A549 (cell line): Measurements from ENCODE around the gene COG6. TPM values are rescaled to one million over a fixed set of nuclear protein-coding genes. Genes with fewer than 3 reads are reported as not detected.
A peak's percentile ranks its signal among the peaks of the same experiment; 100 is the strongest.

Experiments
- ATAC-seq, 2 experiments: fragments of 200-7000 bp in 1 of 2; fragments of >200 bp in 1 of 2; cut with Nextera tagmentation in 1 of 2; cut with Tn5 transposase in 1 of 2; 3 replicates each; pipeline versions ENCODE4 v1.8.0 to v1.9.1; 2018 to 2020; ENCODE audit warnings: mild to moderate bottlenecking in 1 of 2, moderate library complexity in 1 of 2
- CTCF ChIA-PET: fragments of 300-600 bp; sonication (Branson Sonifier 250); formaldehyde crosslinking; extraction: SDS; loops from one replicate; lab custom pipeline; 2021; ENCODE audit warnings: antibody characterized with exemption, inconsistent platforms; lab: Yijun Ruan, JAX
- POLR2A ChIA-PET: fragments of 350-600 bp; formaldehyde crosslinking; extraction: SDS; loops from one replicate; lab custom pipeline; 2021; ENCODE audit warnings: antibody characterized with exemption, inconsistent platforms; lab: Yijun Ruan, JAX
- DNase-seq, 2 experiments: peaks; one replicate each; pipeline versions ENCODE4 v3.0.0 to v3.0.0-alpha.2; 2011 to 2016; ENCODE audit warnings: low read depth in 1 of 2, low spot score in 1 of 2
- FAIRE-seq: peaks from 2 replicates; lab custom pipeline; 2011; peaks lifted over from hg19 to GRCh38; lab: Jason Lieb, UNC
- H3K27ac ChIP-seq, 2 experiments: fragments of >200 bp; sonication (Bioruptor Twin); formaldehyde crosslinking; 3 replicates each; pipeline ENCODE4 v1.5.1; 2016 to 2017
- H3K4me1 ChIP-seq: fragments of >200 bp; sonication (Bioruptor Twin); formaldehyde crosslinking; 3 replicates; pipeline ENCODE4 v1.6.1; 2016
- H3K4me2 ChIP-seq: fragments of >200 bp; sonication (Bioruptor Twin); formaldehyde crosslinking; 3 replicates; pipeline ENCODE4 v1.6.1; 2016
- H3K4me3 ChIP-seq: fragments of >200 bp; sonication (Bioruptor Twin); formaldehyde crosslinking; 3 replicates; pipeline ENCODE4 v1.5.1; 2016
- H3K9me3 ChIP-seq: fragments of >200 bp; sonication (Bioruptor Twin); formaldehyde crosslinking; 3 replicates; pipeline ENCODE4 v1.6.1; 2016
- CEBPB ChIP-seq, 2 experiments: fragments of >200 bp in 1 of 2; sonication (Bioruptor Twin) in 1 of 2; formaldehyde crosslinking in 1 of 2; IDR thresholded peaks; 2 replicates each; pipeline ENCODE4 v1.6.1; 2012 to 2016
- CTCF ChIP-seq: fragments of >200 bp; sonication (Bioruptor Twin); formaldehyde crosslinking; IDR thresholded peaks from 3 replicates; pipeline ENCODE4 v1.5.1; 2016
- E2F6 ChIP-seq: IDR thresholded peaks from 2 replicates; pipeline ENCODE4 v1.6.1; 2012; ENCODE audit warnings: low read depth, borderline replicate concordance
- EHF ChIP-seq: fragments of 250-450 bp; sonication (Bioruptor Pico); IDR thresholded peaks from 2 replicates; pipeline ENCODE4 v1.5.0; 2020; ENCODE audit warnings: mild to moderate bottlenecking
- EHMT2 ChIP-seq: fragments of 200-600 bp; sonication (generic); IDR thresholded peaks from 2 replicates; pipeline ENCODE4 v1.6.1; 2016; ENCODE audit warnings: antibody characterized with exemption, low read depth, mild to moderate bottlenecking, moderate library complexity
- ELK1 ChIP-seq: fragments of 150-350 bp; IDR thresholded peaks from 2 replicates; pipeline ENCODE4 v1.6.1; 2014; ENCODE audit warnings: low read depth, mild to moderate bottlenecking, low read length
- FOSB ChIP-seq: fragments of 250-450 bp; sonication (Bioruptor Pico); IDR thresholded peaks from 2 replicates; pipeline ENCODE4 v1.5.0; 2020; ENCODE audit warnings: mild to moderate bottlenecking, moderate library complexity
- GATA3 ChIP-seq: IDR thresholded peaks from 2 replicates; pipeline ENCODE4 v1.6.1; 2012; ENCODE audit warnings: borderline replicate concordance
- HMGXB4 ChIP-seq: fragments of 250-450 bp; sonication (Bioruptor Pico); IDR thresholded peaks from 2 replicates; pipeline ENCODE4 v1.5.0; 2021; ENCODE audit warnings: mild to moderate bottlenecking, moderate library complexity, borderline replicate concordance
- HOXA7 ChIP-seq: fragments of 250-450 bp; sonication (Bioruptor Pico); IDR thresholded peaks from 2 replicates; pipeline ENCODE4 v1.5.0; 2020; ENCODE audit warnings: mild to moderate bottlenecking, moderate library complexity
- JUNB ChIP-seq: fragments of >200 bp; sonication (Bioruptor Twin); formaldehyde crosslinking; IDR thresholded peaks from 2 replicates; pipeline ENCODE4 v1.6.1; 2016
- KDM1A ChIP-seq: fragments of 200-600 bp; sonication (generic); IDR thresholded peaks from 2 replicates; pipeline ENCODE4 v1.6.1; 2016; ENCODE audit warnings: low read depth, mild to moderate bottlenecking
- KDM5A ChIP-seq: fragments of 200-600 bp; sonication (generic); IDR thresholded peaks from 2 replicates; pipeline ENCODE4 v1.6.1; 2016; ENCODE audit warnings: antibody characterized with exemption, mild to moderate bottlenecking
- MAX ChIP-seq: IDR thresholded peaks from 2 replicates; pipeline ENCODE4 v1.6.1; 2012
- MYC ChIP-seq: IDR thresholded peaks from 2 replicates; pipeline ENCODE4 v1.6.1; 2012; ENCODE audit warnings: mild to moderate bottlenecking, inconsistent platforms, low read length, improper control_type of control experiment, borderline replicate concordance
- NPAS2 ChIP-seq: fragments of 250-450 bp; sonication (Bioruptor Pico); IDR thresholded peaks from 2 replicates; pipeline ENCODE4 v1.8.0; 2022; ENCODE audit warnings: mild to moderate bottlenecking, moderate library complexity, borderline replicate concordance
- PBX3 ChIP-seq: IDR thresholded peaks from 2 replicates; pipeline ENCODE4 v1.6.1; 2012
- PHF8 ChIP-seq: fragments of 200-600 bp; sonication (generic); IDR thresholded peaks from 2 replicates; pipeline ENCODE4 v1.6.1; 2016; ENCODE audit warnings: low read depth, mild to moderate bottlenecking, antibody characterized with exemption, moderate library complexity, borderline replicate concordance
- POLR2A ChIP-seq: IDR thresholded peaks from 2 replicates; pipeline ENCODE4 v1.6.1; 2012; ENCODE audit warnings: mild to moderate bottlenecking, low read length
- POLR2AphosphoS2 ChIP-seq: conservative IDR thresholded peaks from 2 replicates; pipeline ENCODE4 v1.6.1; 2012; ENCODE audit warnings: low read length, improper control_type of control experiment, inconsistent platforms
- RAD21 ChIP-seq, 2 experiments: fragments of >200 bp in 1 of 2; sonication (Bioruptor Twin) in 1 of 2; formaldehyde crosslinking in 1 of 2; IDR thresholded peaks in 1 of 2; conservative IDR thresholded peaks in 1 of 2; 2 replicates in 1 of 2; 3 replicates in 1 of 2; pipeline ENCODE4 v1.6.1; 2012 to 2018; ENCODE audit warnings: inconsistent platforms in 1 of 2
- REST ChIP-seq: fragments of 200-600 bp; sonication (generic); IDR thresholded peaks from 2 replicates; pipeline ENCODE4 v1.6.1; 2016; ENCODE audit warnings: antibody characterized with exemption, mild to moderate bottlenecking, moderate library complexity
- TFCP2L1 ChIP-seq: fragments of 250-450 bp; sonication (Bioruptor Pico); IDR thresholded peaks from 2 replicates; pipeline ENCODE4 v1.5.0; 2021; ENCODE audit warnings: mild to moderate bottlenecking
- ZSCAN20 ChIP-seq: fragments of 250-450 bp; sonication (Bioruptor Pico); IDR thresholded peaks from 2 replicates; pipeline ENCODE4 v1.8.0; 2022; ENCODE audit warnings: mild to moderate bottlenecking, moderate library complexity
- WGBS: methylation state at CpG from one replicate; pipeline ENCODE4 v1.1.6; 2017; ENCODE audit errors: missing lambda C conversion rate; 5-methylcytosine and 5-hydroxymethylcytosine counted together
- polyA plus RNA-seq, 4 experiments: library from polyadenylated mRNA; depleted of rRNA in 3 of 4; stranded (reverse); fragments of >200 nt; fragmentation: RNase III in 1 of 4; extraction: RNeasy Plus Mini Kit Qiagen cat#74134 plus additional on column Dnase treatment in 1 of 4; gene quantifications; 2 replicates in 3 of 4; 3 replicates in 1 of 4; pipeline ENCODE4 v1.2.3, GENCODE V29; 2011 to 2017

The COG6 gene
- polyA plus RNA-seq, 2 of the 4 experiments (the other 2 are of a cell fraction), result 8.8 to 22.0 TPM

- Histone ChIP-seq H3K27ac (no peak overlapping the region), H3K4me1 (no peaks in the 10 kb centered on the region), H3K4me2 (no peak overlapping the region), H3K4me3 (no peak overlapping the region), H3K9me3 (no peaks in the 10 kb centered on the region)
- no peak for FAIRE-seq
- DNase-seq, result no peak
- CTCF ChIA-PET, result interaction anchor here (1.0 to 2.6 kb wide), 5 partner anchors 11 to 902 kb away, joined by 3 to 11 read pairs (median 4); no protein-coding TSS in a partner anchor
- 5% methylated on average over 1 of the region's 1 CpG for WGBS
- POLR2A ChIA-PET, result no interaction called here
- ATAC-seq, result no peak
- TF ChIP-seq RAD21 (conservative IDR thresholded peaks at IDR 0.05 in 1 of 2, IDR thresholded peaks at IDR 0.05 in 1 of 2) (peak; percentile 25 to 30; a peak in 4 of 5 replicates), MYC (no peak), POLR2A (no peak), MAX (no peak), TFCP2L1 (no peak), EHMT2 (no peak), ZSCAN20 (CRISPR knock-in tag) (no peak), REST (no peak), CTCF (peak; percentile 20; the same call in 2 of the 3 replicates)
Measured at GRCh38 chr13:39783051-39783450, 127.6 kb downstream of the COG6 start.

- Histone ChIP-seq H3K4me3 (no peak overlapping the region), H3K4me2 (no peak overlapping the region), H3K27ac (no peak overlapping the region), H3K4me1 (no peaks in the 10 kb centered on the region), H3K9me3 (no peaks in the 10 kb centered on the region)
- ChIA-PET POLR2A (no interaction called here), CTCF (interaction anchor here (1.4 to 2.6 kb wide), 2 partner anchors 901 to 993 kb away, joined by 3 to 11 read pairs; no protein-coding TSS in a partner anchor)
- ATAC-seq (no peak), DNase-seq (no peak), FAIRE-seq (no peak)
- WGBS, result 58% methylated on average over 1 of the region's 1 CpG
- TF ChIP-seq KDM1A, result no peak
- TF ChIP-seq CEBPB (IDR thresholded peaks at IDR 0.05), result no peak
- no peak for TF ChIP-seq EHF (CRISPR knock-in tag)
- no peak for TF ChIP-seq GATA3
- TF ChIP-seq PBX3, result no peak
- TF ChIP-seq HMGXB4 (CRISPR knock-in tag), result no peak
- TF ChIP-seq HOXA7 (CRISPR knock-in tag), result no peak
- TF ChIP-seq PHF8, result no peak
- TF ChIP-seq NPAS2 (CRISPR knock-in tag), result no peak
- no peak for TF ChIP-seq E2F6
- no peak for TF ChIP-seq POLR2AphosphoS2
- TF ChIP-seq CTCF, result no peak
- TF ChIP-seq KDM5A, result no peak
- TF ChIP-seq POLR2A, result no peak
- TF ChIP-seq FOSB, result no peak
- TF ChIP-seq JUNB, result no peak
- TF ChIP-seq ELK1, result no peak
Measured at GRCh38 chr13:39784347-39784746, 128.9 kb downstream of the COG6 start.
